Nephron (organoid): ENCODE measurements around the gene ASMTL.

Source experiments
- H3K27ac Mint-ChIP-seq, 3 experiments: 2 replicates each; pipeline ENCODE4 v1.8.0; 2020; ENCODE audit warnings: mixed read lengths in 3 of 3, mild to moderate bottlenecking in 2 of 3, moderate library complexity in 1 of 3
- H3K27me3 Mint-ChIP-seq: 2 replicates; pipeline ENCODE4 v1.8.0; 2021; ENCODE audit warnings: low read depth, mild to moderate bottlenecking, moderate library complexity, mixed read lengths
- H3K36me3 Mint-ChIP-seq: 2 replicates; pipeline ENCODE4 v1.8.0; 2020; ENCODE audit warnings: low read depth, mixed read lengths
- H3K4me1 Mint-ChIP-seq: 2 replicates; pipeline ENCODE4 v1.8.0; 2020; ENCODE audit warnings: mixed read lengths
- H3K4me3 Mint-ChIP-seq, 3 experiments: 2 replicates each; pipeline ENCODE4 v1.8.0; 2020; ENCODE audit warnings: mild to moderate bottlenecking in 3 of 3, mixed read lengths in 3 of 3, moderate library complexity in 2 of 3
- H3K9me3 Mint-ChIP-seq: 2 replicates; pipeline ENCODE4 v1.8.0; 2020; ENCODE audit warnings: mixed read lengths
- CTCF ChIP-seq, 3 experiments: fragments of 200-600 bp; sonication (generic); IDR thresholded peaks; one replicate each; pipeline ENCODE4 v1.5.0; 2021; ENCODE audit warnings: antibody characterized with exemption in 3 of 3; ENCODE audit not compliant: unreplicated experiment in 3 of 3

The ASMTL gene

GRCh38 chrX:1464041-1464970 is 11.6 kb upstream of the ASMTL start:
- no peak for TF ChIP-seq CTCF (IDR thresholded peaks at IDR 0.05; ENCODE audit: unreplicated experiment in 3 of 3)
- Mint-ChIP-seq H3K4me3 (no peak overlapping the region), H3K36me3 (no peaks in the 10 kb centered on the region), H3K27me3 (peaks cover 6% of the 10 kb centered on the region), H3K9me3 (no peaks in the 10 kb centered on the region), H3K27ac (no peak overlapping the region), H3K4me1 (no peaks in the 10 kb centered on the region)

- Mint-ChIP-seq H3K4me1 (no peaks in the 10 kb centered on the region), H3K9me3 (no peaks in the 10 kb centered on the region), H3K4me3 (no peak overlapping the region), H3K27me3 (peaks cover 6% of the 10 kb centered on the region), H3K36me3 (no peaks in the 10 kb centered on the region), H3K27ac (no peak overlapping the region)
- TF ChIP-seq CTCF (IDR thresholded peaks at IDR 0.05; ENCODE audit: unreplicated experiment in 3 of 3): no peak
These were observed 10.9 kb upstream of the ASMTL start for GRCh38 chrX:1463581-1463980.

GRCh38 chrX:1462596-1463251 is 10.0 kb upstream of the ASMTL start:
- peaks cover 6% of the 10 kb centered on the region for H3K27me3 Mint-ChIP-seq
- H3K9me3 Mint-ChIP-seq: no peaks in the 10 kb centered on the region
- TF ChIP-seq CTCF (IDR thresholded peaks at IDR 0.05; ENCODE audit: unreplicated experiment in 3 of 3): no peak
- no peaks in the 10 kb centered on the region for H3K4me1 Mint-ChIP-seq
- no peak overlapping the region for H3K27ac Mint-ChIP-seq
- no peaks in the 10 kb centered on the region for H3K36me3 Mint-ChIP-seq
- H3K4me3 Mint-ChIP-seq: no peak overlapping the region

- TF ChIP-seq CTCF (IDR thresholded peaks at IDR 0.05; ENCODE audit: unreplicated experiment in 3 of 3): no peak
- no peak overlapping the region for H3K27ac Mint-ChIP-seq
- no peaks in the 10 kb centered on the region for H3K36me3 Mint-ChIP-seq
- no peaks in the 10 kb centered on the region for H3K4me1 Mint-ChIP-seq
- no peak overlapping the region for H3K4me3 Mint-ChIP-seq
- peaks cover 3% of the 10 kb centered on the region for H3K27me3 Mint-ChIP-seq
- H3K9me3 Mint-ChIP-seq: no peaks in the 10 kb centered on the region
These were observed 9.4 kb upstream of the ASMTL start for GRCh38 chrX:1462110-1462509.

- no peak overlapping the region for H3K27ac Mint-ChIP-seq
- no peak for TF ChIP-seq CTCF (IDR thresholded peaks at IDR 0.05; ENCODE audit: unreplicated experiment in 3 of 3)
- H3K27me3 Mint-ChIP-seq: peaks cover 3% of the 10 kb centered on the region
- H3K36me3 Mint-ChIP-seq: no peaks in the 10 kb centered on the region
- no peaks in the 10 kb centered on the region for H3K9me3 Mint-ChIP-seq
- peak overlapping the region; percentile 61 to 77 (median 71) for H3K4me3 Mint-ChIP-seq
- no peaks in the 10 kb centered on the region for H3K4me1 Mint-ChIP-seq
These were observed 3.2 kb upstream of the ASMTL start for GRCh38 chrX:1455948-1456280.
